ENCODE data around the gene SMCO2. TPM values are rescaled to one million over a fixed set of nuclear protein-coding genes. Genes with fewer than 3 reads are reported as not detected.

SMCO2 gene
- total RNA-seq, 1 experiment from 2014 or later: 0.36 TPM

- Histone ChIP-seq H3K9me3 (ENCODE audit: control insufficient read depth, insufficient read depth, low read depth, low read length) (no peaks in the 10 kb centered on the region), H3K4me3 (ENCODE audit: low read depth in 2 of 2, low read length in 2 of 2) (no peak overlapping the region), H3K27ac (ENCODE audit: low read length) (peak overlapping the region; percentile 24; the same call in 1 of the 2 replicates), H3K4me1 (ENCODE audit: control insufficient read depth, insufficient read depth, low read length) (peaks cover 18% of the 10 kb centered on the region), H3K36me3 (ENCODE audit: control insufficient read depth, insufficient read depth, low read length) (no peaks in the 10 kb centered on the region), H3K27me3 (ENCODE audit: control insufficient read depth, insufficient read depth, low read length) (no peaks in the 10 kb centered on the region)
- TF ChIP-seq, protein P1, sequence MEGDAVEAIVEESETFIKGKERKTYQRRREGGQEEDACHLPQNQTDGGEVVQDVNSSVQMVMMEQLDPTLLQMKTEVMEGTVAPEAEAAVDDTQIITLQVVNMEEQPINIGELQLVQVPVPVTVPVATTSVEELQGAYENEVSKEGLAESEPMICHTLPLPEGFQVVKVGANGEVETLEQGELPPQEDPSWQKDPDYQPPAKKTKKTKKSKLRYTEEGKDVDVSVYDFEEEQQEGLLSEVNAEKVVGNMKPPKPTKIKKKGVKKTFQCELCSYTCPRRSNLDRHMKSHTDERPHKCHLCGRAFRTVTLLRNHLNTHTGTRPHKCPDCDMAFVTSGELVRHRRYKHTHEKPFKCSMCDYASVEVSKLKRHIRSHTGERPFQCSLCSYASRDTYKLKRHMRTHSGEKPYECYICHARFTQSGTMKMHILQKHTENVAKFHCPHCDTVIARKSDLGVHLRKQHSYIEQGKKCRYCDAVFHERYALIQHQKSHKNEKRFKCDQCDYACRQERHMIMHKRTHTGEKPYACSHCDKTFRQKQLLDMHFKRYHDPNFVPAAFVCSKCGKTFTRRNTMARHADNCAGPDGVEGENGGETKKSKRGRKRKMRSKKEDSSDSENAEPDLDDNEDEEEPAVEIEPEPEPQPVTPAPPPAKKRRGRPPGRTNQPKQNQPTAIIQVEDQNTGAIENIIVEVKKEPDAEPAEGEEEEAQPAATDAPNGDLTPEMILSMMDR (IDR thresholded peaks at IDR 0.05): no peak
- TF ChIP-seq TCF7L2 (IDR thresholded peaks at IDR 0.05; ENCODE audit: low read depth, low read length) (no peak), REST (IDR thresholded peaks at IDR 0.05; ENCODE audit: insufficient read depth in 1 of 2, low read depth in 2 of 2, low read length in 1 of 2) (no peak), SIN3A (IDR thresholded peaks at IDR 0.05; ENCODE audit: borderline replicate concordance, insufficient read depth, low read depth, low read length) (no peak), POLR2AphosphoS5 (IDR thresholded peaks at IDR 0.05; ENCODE audit: low read depth, low read length) (no peak)
- ATAC-seq (no peak), DNase-seq (ENCODE audit: low read depth, low spot score) (no peak)
- ChIA-PET CTCF (interaction anchor here (0.6 to 0.8 kb wide), 2 partner anchors 9 to 249 kb away, joined by 3 read pairs; no protein-coding TSS in a partner anchor), POLR2A (interaction anchor here (0.6 kb wide), 1 partner anchor 447 kb away, joined by 9 read pairs; no protein-coding TSS in a partner anchor)
- no TSS peak for BruUV-seq (replicated peaks)
- in situ Hi-C loops (cut with HindIII; ENCODE audit: low pct_unique_long_range_greater_than_20kb, low sequenced_read_pairs): no loop called here
- intact Hi-C loops (cut with micrococcal nuclease; ENCODE audit: unreplicated experiment): no loop called here
These were observed 83.8 kb downstream of the SMCO2 start for GRCh38 chr12:27530157-27530922.

DNA sequence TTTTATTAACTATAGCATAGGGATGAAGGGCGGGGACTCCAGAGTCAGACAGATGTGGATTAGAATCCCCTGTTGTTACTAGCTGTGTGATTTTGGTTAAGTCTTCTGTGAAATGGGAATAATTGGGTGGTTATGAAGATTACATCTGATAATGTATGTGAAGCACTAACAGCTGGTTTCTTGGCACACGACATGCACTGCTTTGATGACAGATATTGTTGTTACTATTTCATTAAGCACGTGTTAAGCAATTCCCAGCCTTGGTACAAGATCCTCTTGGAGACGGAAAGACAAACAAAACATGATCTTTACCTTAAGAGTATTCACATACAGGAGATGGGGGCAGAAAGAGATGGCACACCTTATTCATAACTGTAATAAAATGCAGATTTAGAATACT, 85.4 kb downstream of the SMCO2 start:
- in situ Hi-C loops (cut with HindIII; ENCODE audit: low pct_unique_long_range_greater_than_20kb, low sequenced_read_pairs): no loop called here
- no peak for ATAC-seq
- CTCF ChIA-PET: no interaction called here

More for the DNA sequence above, 85.4 kb downstream of the SMCO2 start:
- Histone ChIP-seq H3K27me3 (ENCODE audit: control insufficient read depth, insufficient read depth, low read length) (no peaks in the 10 kb centered on the region), H3K4me1 (ENCODE audit: control insufficient read depth, insufficient read depth, low read length) (peaks cover 10% of the 10 kb centered on the region), H3K27ac (ENCODE audit: low read length) (no peak overlapping the region), H3K36me3 (ENCODE audit: control insufficient read depth, insufficient read depth, low read length) (no peaks in the 10 kb centered on the region), H3K9me3 (ENCODE audit: control insufficient read depth, insufficient read depth, low read depth, low read length) (no peaks in the 10 kb centered on the region), H3K4me3 (ENCODE audit: low read depth in 2 of 2, low read length in 2 of 2) (no peak overlapping the region)
- no TSS peak for BruUV-seq (replicated peaks)
- intact Hi-C loops (cut with micrococcal nuclease; ENCODE audit: unreplicated experiment): no loop called here
- TF ChIP-seq SIN3A (IDR thresholded peaks at IDR 0.05; ENCODE audit: borderline replicate concordance, insufficient read depth, low read depth, low read length) (no peak), TCF7L2 (IDR thresholded peaks at IDR 0.05; ENCODE audit: low read depth, low read length) (no peak)
- TF ChIP-seq, protein P1 (IDR thresholded peaks at IDR 0.05): no peak
- POLR2A ChIA-PET: interaction anchor here (0.5 kb wide), 1 partner anchor 51 kb away, joined by 3 read pairs; no protein-coding TSS in a partner anchor
- no peak for DNase-seq (ENCODE audit: low read depth, low spot score)

Measured in Panc1 (cell line).